ENCODE measurements around the gene SSX2IP.

- no peak for TF ChIP-seq GATA3 (IDR thresholded peaks at IDR 0.05; ENCODE audit: low read depth, low read length)
- TF ChIP-seq GATA2 (IDR thresholded peaks at IDR 0.05; ENCODE audit: low read depth, low read length), result no peak
Observed at GRCh38 chr1:84709131-84709530, 18.9 kb upstream of the SSX2IP start.

Measured in SH-SY5Y (cell line).